KMS-11 (cell line): ENCODE measurements around the gene TMEM40.
"Not testable (repeated sequence)": the region's sequence is repeated elsewhere in the genome, so short reads cannot be mapped to it uniquely, and the experiment has no call there.

Experiments used
- H2AFZ ChIP-seq: fragments of 200-600 bp; sonication (generic); 2 replicates; pipeline ENCODE4 v1.6.1; 2016; ENCODE audit warnings: antibody characterized with exemption, mixed run types, low read depth
- H3K27ac ChIP-seq: fragments of 200-600 bp; sonication (generic); 2 replicates; pipeline ENCODE4 v1.6.1; 2016; ENCODE audit warnings: mild to moderate bottlenecking, mixed run types
- H3K27me3 ChIP-seq: fragments of 200-600 bp; sonication (generic); 2 replicates; pipeline ENCODE4 v1.6.1; 2017; ENCODE audit warnings: mild to moderate bottlenecking, low read depth, mixed run types, moderate library complexity; ENCODE audit not compliant: insufficient read depth
- H3K36me3 ChIP-seq: fragments of 200-600 bp; sonication (generic); 2 replicates; pipeline ENCODE4 v1.6.1; 2017; ENCODE audit warnings: mild to moderate bottlenecking, mixed run types; ENCODE audit not compliant: insufficient read depth
- H3K4me1 ChIP-seq: fragments of 200-600 bp; sonication (generic); 2 replicates; pipeline ENCODE4 v1.6.1; 2016; ENCODE audit warnings: mild to moderate bottlenecking, low read depth, mixed run types; ENCODE audit not compliant: poor library complexity, severe bottlenecking
- H3K4me2 ChIP-seq: fragments of 200-600 bp; sonication (generic); 2 replicates; pipeline ENCODE4 v1.7.0; 2016; ENCODE audit warnings: mild to moderate bottlenecking, mixed run types
- H3K4me3 ChIP-seq: fragments of 200-600 bp; sonication (generic); IDR thresholded peaks from 2 replicates; pipeline ENCODE4 v1.6.1; 2017; ENCODE audit warnings: low read depth, low read length, mixed read lengths; ENCODE audit not compliant: insufficient read depth
- H3K79me2 ChIP-seq: fragments of 200-600 bp; sonication (generic); 2 replicates; pipeline ENCODE4 v1.6.1; 2016; ENCODE audit warnings: low read depth, mixed run types; ENCODE audit not compliant: insufficient read depth
- H3K9ac ChIP-seq: fragments of 200-600 bp; sonication (generic); 2 replicates; pipeline ENCODE4 v1.6.1; 2016; ENCODE audit warnings: mild to moderate bottlenecking, mixed run types
- H4K20me1 ChIP-seq: fragments of 200-600 bp; sonication (generic); 2 replicates; pipeline ENCODE4 v1.6.1; 2016; ENCODE audit warnings: mild to moderate bottlenecking, mixed run types; ENCODE audit not compliant: insufficient read depth
- TF ChIP-seq, protein P1 (sequence below): fragments of 200-600 bp; sonication (generic); conservative IDR thresholded peaks from 2 replicates; pipeline ENCODE4 v1.6.1; 2017; ENCODE audit warnings: low read depth, mild to moderate bottlenecking, antibody characterized with exemption, low read length, moderate library complexity, mixed read lengths

The TMEM40 gene

DNA sequence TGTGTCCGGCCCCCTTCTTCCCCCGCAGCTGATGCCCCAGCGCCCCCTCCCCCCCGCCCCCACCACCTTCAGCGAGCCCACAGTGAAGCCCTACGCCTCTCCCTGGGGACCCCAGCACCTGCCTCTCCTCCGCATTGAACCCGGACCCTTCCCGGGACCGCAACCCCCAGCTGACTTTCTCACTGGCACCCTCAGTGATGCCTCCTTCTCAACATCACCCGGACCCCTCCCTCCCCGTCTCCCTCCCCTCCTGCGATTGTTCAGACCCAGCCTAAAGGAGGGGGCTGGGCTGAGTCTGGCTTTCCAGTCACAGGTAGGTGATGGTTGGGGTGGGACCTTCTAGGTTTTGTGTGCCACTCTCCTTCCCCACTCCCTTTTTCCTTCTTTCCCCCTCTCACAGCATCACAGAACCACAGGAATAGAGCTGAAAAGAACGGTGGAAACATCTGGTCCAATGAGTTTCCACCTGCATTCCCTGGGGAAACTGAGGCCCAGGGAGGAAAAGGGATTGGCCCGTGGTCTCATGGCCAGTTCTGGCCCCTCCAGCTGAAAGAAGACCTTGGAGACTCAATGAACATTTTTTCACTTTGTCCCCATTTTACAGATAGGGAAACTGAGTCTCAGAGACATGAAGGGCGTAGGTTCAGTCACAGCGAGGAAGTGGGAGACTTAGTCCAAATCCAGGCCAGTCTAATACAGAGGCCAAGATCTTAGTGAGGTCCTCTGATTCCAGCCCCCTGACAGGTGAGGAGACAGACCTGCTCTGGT lies 38.2 kb upstream of the TMEM40 start:
- H3K4me1 ChIP-seq, result no peaks in the 10 kb centered on the region
- no peak overlapping the region for H3K27ac ChIP-seq
- TF ChIP-seq, protein P1, sequence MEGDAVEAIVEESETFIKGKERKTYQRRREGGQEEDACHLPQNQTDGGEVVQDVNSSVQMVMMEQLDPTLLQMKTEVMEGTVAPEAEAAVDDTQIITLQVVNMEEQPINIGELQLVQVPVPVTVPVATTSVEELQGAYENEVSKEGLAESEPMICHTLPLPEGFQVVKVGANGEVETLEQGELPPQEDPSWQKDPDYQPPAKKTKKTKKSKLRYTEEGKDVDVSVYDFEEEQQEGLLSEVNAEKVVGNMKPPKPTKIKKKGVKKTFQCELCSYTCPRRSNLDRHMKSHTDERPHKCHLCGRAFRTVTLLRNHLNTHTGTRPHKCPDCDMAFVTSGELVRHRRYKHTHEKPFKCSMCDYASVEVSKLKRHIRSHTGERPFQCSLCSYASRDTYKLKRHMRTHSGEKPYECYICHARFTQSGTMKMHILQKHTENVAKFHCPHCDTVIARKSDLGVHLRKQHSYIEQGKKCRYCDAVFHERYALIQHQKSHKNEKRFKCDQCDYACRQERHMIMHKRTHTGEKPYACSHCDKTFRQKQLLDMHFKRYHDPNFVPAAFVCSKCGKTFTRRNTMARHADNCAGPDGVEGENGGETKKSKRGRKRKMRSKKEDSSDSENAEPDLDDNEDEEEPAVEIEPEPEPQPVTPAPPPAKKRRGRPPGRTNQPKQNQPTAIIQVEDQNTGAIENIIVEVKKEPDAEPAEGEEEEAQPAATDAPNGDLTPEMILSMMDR, result no peak
- H3K4me3 ChIP-seq, result no peak overlapping the region
- H3K27me3 ChIP-seq, result no peaks in the 10 kb centered on the region
- H3K79me2 ChIP-seq, result no peaks in the 10 kb centered on the region
- no peaks in the 10 kb centered on the region for H4K20me1 ChIP-seq
- no peak overlapping the region for H3K9ac ChIP-seq
- H3K36me3 ChIP-seq, result no peaks in the 10 kb centered on the region
- H3K4me2 ChIP-seq, result no peak overlapping the region
- no peak overlapping the region for H2AFZ ChIP-seq

DNA sequence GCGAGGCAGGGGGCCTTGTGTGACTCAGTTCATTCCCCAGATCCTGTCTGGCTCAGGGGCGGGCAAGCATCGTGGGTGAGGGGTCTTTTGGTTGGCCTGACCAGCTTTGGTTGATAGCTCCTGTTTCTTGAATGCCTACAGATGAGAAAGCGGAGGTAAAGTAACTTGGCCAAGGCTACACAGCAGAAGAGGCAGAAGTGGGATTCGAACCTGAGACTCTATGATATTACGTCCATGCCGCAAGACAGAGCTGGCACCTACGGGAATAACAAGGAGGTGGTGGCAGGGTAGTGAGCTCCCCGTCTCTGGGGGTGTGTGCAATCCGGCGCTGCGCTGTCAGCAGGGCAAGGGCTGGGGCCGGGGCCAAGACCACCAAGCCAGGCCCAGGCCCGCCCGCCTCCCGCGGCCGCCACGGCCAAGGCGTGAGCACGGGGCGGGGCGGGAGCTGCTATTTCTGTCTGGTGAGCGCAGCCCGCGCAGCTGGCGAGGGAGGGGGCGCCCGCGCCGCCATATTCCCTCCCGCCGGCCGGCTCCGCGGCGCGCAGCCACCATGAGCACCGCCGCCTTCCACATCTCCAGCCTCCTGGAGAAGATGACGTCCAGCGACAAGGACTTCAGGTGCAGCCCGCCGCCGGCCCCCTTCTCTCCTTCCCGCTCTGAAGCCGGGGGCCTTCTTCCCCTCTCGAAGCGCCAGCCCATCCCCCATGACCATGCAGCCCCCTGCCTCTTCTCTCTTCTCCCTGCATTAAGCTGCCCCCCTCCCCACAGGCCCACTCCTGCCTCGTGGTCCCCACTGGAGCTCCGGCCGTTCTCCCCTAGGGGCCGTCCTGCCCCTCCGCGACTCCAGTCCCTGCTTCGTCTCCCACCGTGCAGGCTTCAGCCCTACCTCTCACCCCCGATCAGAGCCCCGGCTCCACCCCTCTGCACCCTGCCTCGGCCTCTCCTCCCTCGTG lies 37.4 kb upstream of the TMEM40 start, which contains the start of gene CAND2:
Gene CAND2, plus strand, starts transcription at position 510 of the 953 bp plus-strand sequence. Its CDS starts 41 bp downstream, at position 551.
- Histone ChIP-seq H3K4me2 (no peak within 1 kb of the TSS), H3K36me3 (no peaks in the 10 kb centered on the region), H3K79me2 (no peaks in the 10 kb centered on the region), H3K4me3 (no peak within 1 kb of the TSS), H3K27me3 (no peaks in the 10 kb centered on the region), H3K27ac (no peak within 1 kb of the TSS), H2AFZ (peak within 1 kb of the TSS; percentile 61), H4K20me1 (no peaks in the 10 kb centered on the region), H3K4me1 (no peaks in the 10 kb centered on the region), H3K9ac (peak within 1 kb of the TSS; percentile 42; the same call in 1 of the 2 replicates)
- TF ChIP-seq, protein P1, result no peak

DNA sequence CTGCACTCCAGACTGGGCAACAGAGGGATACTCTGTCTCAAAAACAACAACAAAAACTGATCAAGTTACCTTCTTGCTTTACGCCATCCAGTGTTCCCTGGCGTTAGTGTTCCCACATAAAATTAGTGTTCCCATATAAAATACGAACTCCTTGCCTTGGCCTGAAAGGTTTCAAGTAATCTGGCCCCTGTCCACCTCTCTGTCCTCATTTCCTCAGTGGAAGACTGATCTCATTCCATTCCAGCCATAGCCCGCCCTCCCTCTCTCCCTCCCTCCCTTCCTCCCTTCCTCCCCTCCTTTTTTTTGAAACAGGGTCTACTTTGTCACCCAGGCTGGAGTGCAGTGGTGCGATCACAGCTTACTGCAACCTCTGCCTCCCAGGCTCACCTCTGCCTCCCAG lies 34.6 kb upstream of the TMEM40 start:
- H3K79me2 ChIP-seq, result no peaks in the 10 kb centered on the region
- H2AFZ ChIP-seq, result no peak overlapping the region
- no peak overlapping the region for H3K4me3 ChIP-seq
- no peak overlapping the region for H3K4me2 ChIP-seq
- H3K27me3 ChIP-seq, result no peaks in the 10 kb centered on the region
- H4K20me1 ChIP-seq, result no peaks in the 10 kb centered on the region
- TF ChIP-seq, protein P1, result no peak
- H3K36me3 ChIP-seq, result no peaks in the 10 kb centered on the region
- H3K4me1 ChIP-seq, result no peaks in the 10 kb centered on the region
- no peak overlapping the region for H3K27ac ChIP-seq
- no peak overlapping the region for H3K9ac ChIP-seq

DNA sequence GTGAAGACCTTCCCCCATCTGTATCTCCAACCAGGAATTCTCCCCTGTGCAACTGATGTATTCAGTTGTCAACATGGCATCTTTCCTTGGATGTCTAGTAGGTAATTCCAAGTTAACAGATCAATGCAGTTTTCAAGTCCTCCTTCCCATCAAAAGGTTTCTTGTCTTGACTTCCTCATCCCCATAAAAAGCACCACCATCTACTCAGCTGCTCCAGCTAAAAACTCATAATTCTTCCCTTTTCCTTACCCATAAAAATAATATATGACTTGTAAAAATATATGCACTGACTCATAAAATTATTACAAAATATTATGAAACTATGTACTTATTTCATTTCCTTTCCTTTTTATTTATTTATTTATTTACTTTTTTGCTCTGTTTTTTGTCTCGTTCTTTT lies 32.4 kb upstream of the TMEM40 start:
- no peaks in the 10 kb centered on the region for H4K20me1 ChIP-seq
- no peaks in the 10 kb centered on the region for H3K4me1 ChIP-seq
- H3K4me2 ChIP-seq, result no peak overlapping the region
- no peaks in the 10 kb centered on the region for H3K79me2 ChIP-seq
- no peak overlapping the region for H3K4me3 ChIP-seq
- no peak overlapping the region for H3K27ac ChIP-seq
- no peaks in the 10 kb centered on the region for H3K27me3 ChIP-seq
- H3K36me3 ChIP-seq, result no peaks in the 10 kb centered on the region
- TF ChIP-seq, protein P1, result no peak
- H2AFZ ChIP-seq, result no peak overlapping the region
- H3K9ac ChIP-seq, result no peak overlapping the region

DNA sequence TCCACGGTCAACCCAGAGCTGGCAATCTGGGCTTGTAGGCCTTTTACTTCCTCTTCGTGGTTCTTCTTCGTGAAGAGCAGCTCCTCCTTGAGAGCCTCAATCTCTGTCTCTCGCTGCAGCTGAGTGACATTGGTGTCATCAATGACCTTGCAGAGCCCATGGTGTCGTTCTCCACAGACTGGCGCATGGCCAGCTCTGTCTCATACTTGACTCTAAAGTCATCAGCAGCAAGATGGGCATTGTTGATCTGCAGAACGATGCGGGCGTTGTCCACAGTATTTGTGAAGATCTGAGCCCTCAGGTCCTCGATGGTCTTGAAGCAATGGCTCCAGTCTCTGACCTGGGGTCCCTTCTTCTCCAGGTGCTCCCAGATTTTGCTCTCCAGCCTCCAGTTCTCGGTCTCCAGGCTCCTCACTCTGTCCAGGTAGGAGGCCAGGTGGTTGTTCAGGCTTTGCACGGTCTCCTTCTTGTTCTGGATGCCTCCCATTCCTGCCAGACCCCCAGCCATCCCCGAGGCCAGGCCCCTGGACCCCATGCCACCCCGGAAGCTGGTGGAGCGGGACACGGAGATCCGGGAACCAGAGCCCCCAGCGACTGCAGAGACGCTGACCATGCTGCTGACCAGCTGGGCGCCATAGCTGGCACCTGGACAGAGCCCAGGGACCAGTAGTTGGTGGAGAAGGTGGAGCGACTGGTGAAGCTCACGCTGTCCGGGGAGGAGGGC lies 29.1 kb upstream of the TMEM40 start:
- not testable (repeated sequence) for H2AFZ ChIP-seq, H3K27ac ChIP-seq, H3K36me3 ChIP-seq, H3K4me2 ChIP-seq, H3K4me3 ChIP-seq, H4K20me1 ChIP-seq, H3K9ac ChIP-seq, H3K4me1 ChIP-seq, H3K27me3 ChIP-seq, H3K79me2 ChIP-seq

DNA sequence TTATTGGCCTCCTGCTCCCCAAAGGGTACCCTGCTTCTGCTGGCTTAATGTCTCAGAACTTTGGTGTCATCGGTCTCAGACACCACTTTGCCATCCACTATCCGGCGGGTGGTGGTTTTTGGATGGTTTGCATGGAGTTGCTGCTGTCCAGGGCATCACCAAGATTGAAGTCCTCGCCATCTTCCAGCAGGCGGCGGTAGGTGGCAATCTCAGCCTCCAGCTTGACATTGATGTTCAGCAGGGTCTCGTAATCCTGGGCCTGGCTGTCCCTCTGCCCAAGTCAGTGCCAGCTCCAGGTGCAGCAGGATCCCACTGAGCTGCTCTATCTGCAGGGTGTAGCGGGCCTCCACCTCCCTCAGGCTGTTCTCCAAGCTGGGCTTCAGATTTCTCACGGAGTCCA lies 28.3 kb upstream of the TMEM40 start:
- H3K36me3 ChIP-seq, result not testable (repeated sequence)

More for the DNA sequence above, 28.3 kb upstream of the TMEM40 start:
- H4K20me1 ChIP-seq, H3K27me3 ChIP-seq, H3K4me3 ChIP-seq, H3K79me2 ChIP-seq, H3K4me2 ChIP-seq, H3K9ac ChIP-seq, H3K27ac ChIP-seq, H2AFZ ChIP-seq, H3K4me1 ChIP-seq: not testable (repeated sequence)
